ENCODE measurements around the gene OR2AE1.
"Not testable (repeated sequence)": the region's sequence is repeated elsewhere in the genome, so short reads cannot be mapped to it uniquely, and the experiment has no call there.

Gene OR2AE1

DNA sequence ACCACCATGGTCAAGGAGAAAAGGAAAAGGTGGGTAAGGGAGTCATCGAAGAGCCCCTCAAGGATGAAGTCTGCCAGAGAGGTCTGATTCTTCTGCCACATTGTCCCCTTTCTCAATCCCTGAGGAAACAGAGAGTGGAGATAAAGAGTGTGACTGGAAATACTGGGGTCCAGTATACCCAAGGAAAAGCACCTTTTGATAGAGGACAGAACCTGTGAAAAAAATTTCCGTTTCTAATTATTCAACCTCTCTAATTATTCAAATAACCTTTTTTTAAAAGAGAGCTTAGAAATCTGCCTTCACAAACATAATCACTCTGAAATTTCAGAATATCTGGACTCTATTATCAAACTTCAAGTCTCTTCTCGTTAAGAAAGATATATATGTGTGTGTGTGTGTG, at the start of gene OR2AE1:
TSS of gene OR2AE1 (minus strand) at position 101 of the 400 bp plus-strand sequence. CDS start at position 101, 0 bp downstream.
- Mint-ChIP-seq H3K27ac (no peak within 1 kb of the TSS), H3K4me3 (no peak within 1 kb of the TSS), H3K27me3 (peaks cover under 1% of the 10 kb centered on the region), H3K4me1 (no peaks in the 10 kb centered on the region), H3K36me3 (peaks cover 32% of the 10 kb centered on the region), H3K9me3 (no peaks in the 10 kb centered on the region)
- no peak for ATAC-seq

DNA sequence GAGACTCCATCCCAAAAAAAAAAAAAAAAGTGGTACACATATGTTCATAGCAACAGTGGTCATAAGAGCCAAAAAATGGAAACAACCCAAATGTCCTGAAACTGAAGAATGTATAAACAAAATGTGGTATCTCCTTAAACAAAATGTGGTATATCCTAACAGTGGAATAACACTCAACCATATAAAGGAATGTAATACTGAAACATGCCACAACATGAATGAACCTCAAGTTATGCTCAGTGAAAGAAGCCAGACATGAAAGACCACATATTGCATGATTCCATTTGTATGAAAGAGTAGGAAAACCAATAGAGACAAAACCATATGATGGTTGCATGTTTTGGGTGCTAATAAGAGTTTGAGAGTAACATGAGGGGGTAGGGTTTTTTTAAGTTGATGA, 49.5 kb upstream of the OR2AE1 start:
- no peak overlapping the region for H3K27ac Mint-ChIP-seq
- peaks cover 54% of the 10 kb centered on the region for H3K27me3 Mint-ChIP-seq
- no peak for ATAC-seq
- no peak overlapping the region for H3K4me3 Mint-ChIP-seq
- H3K36me3 Mint-ChIP-seq = peaks cover 16% of the 10 kb centered on the region
- H3K9me3 Mint-ChIP-seq = no peaks in the 10 kb centered on the region
- H3K4me1 Mint-ChIP-seq = peaks cover 9% of the 10 kb centered on the region

GRCh38 chr7:99923200-99923599, 46.4 kb upstream of the OR2AE1 start:
- H3K36me3 Mint-ChIP-seq = peaks cover 29% of the 10 kb centered on the region
- H3K4me1 Mint-ChIP-seq = peaks cover 15% of the 10 kb centered on the region
- no peak overlapping the region for H3K4me3 Mint-ChIP-seq
- no peak overlapping the region for H3K27ac Mint-ChIP-seq
- no peaks in the 10 kb centered on the region for H3K9me3 Mint-ChIP-seq
- peaks cover 23% of the 10 kb centered on the region for H3K27me3 Mint-ChIP-seq
- no peak for ATAC-seq

GRCh38 chr7:99920149-99920548, 43.3 kb upstream of the OR2AE1 start:
- H3K4me1 Mint-ChIP-seq = peaks cover 40% of the 10 kb centered on the region
- no peaks in the 10 kb centered on the region for H3K27me3 Mint-ChIP-seq
- H3K27ac Mint-ChIP-seq = peak overlapping the region; percentile 95
- no peak for ATAC-seq
- H3K4me3 Mint-ChIP-seq = peak overlapping the region; percentile 95
- no peaks in the 10 kb centered on the region for H3K9me3 Mint-ChIP-seq
- peaks cover 43% of the 10 kb centered on the region for H3K36me3 Mint-ChIP-seq

DNA sequence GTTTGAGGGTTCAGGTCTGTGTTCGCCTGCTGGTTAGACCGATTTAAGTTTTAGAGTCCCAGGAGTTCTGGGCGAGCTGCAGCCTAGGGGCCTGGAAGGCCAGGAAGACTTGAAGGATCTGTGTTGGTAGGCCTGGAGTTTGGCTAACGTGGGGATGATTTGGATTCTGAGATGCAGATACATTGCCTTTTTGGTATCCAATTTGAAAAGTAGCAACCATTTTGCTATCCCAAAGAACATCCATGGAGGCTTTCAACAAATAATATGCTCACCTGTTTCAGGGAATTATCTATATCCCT, 42.9 kb upstream of the OR2AE1 start:
- H3K27ac Mint-ChIP-seq = peak overlapping the region; percentile 95
- H3K4me3 Mint-ChIP-seq = peak overlapping the region; percentile 95
- ATAC-seq = no peak
- no peaks in the 10 kb centered on the region for H3K9me3 Mint-ChIP-seq
- H3K36me3 Mint-ChIP-seq = peaks cover 43% of the 10 kb centered on the region
- peaks cover 44% of the 10 kb centered on the region for H3K4me1 Mint-ChIP-seq
- no peaks in the 10 kb centered on the region for H3K27me3 Mint-ChIP-seq

DNA sequence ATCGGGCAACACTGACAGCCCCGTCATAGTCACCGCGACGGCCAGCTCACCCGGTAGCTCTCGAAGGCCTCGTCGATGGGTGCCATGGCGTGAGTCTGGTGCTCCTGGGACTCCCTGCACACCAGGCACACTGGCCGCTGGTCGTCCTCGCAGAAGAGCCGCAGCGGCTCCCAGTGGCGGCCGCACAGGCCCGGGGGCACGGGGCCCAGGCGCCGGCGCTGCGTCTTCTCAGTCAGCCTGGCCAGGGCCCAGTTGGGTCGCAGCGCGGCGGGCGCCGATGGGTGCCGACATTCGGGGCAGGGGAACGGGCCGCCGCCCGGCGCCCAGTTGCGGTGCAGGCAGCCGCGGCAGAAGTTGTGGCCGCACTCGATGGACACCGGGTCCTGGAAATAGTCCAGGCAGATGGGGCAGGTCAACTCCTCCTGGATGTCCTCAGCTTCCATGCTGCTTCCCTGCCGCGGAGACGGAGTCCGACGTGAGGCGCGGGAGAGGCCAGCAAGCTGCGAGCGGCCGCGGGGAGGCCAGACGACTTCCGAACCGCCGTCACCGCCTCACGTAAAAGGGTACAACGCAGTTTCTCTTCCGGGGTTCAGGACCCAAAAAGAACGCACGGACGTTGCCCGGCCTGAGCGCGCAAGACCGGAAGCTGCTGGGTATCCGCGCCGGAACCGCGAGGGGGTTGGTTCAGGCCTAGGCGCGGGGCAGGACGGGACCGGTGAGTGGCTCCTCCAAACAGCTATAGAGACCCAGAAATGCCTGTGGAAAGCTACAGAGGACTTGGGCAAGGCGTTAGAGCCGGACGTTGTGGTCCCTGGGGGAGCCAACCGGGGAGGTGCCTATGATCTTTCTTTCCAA, 42.4 kb upstream of the OR2AE1 start, which contains the start of gene TRIM4:
TSS of gene TRIM4 (minus strand) at position 572 of the 855 bp plus-strand sequence. CDS start at position 443, 129 bp downstream.
- H3K27me3 Mint-ChIP-seq = no peaks in the 10 kb centered on the region
- peak within 1 kb of the TSS; percentile 95 for H3K4me3 Mint-ChIP-seq
- H3K36me3 Mint-ChIP-seq = peaks cover 43% of the 10 kb centered on the region
- H3K9me3 Mint-ChIP-seq = no peaks in the 10 kb centered on the region
- ATAC-seq = peak; percentile 100
- H3K4me1 Mint-ChIP-seq = peaks cover 50% of the 10 kb centered on the region
- H3K27ac Mint-ChIP-seq = peak within 1 kb of the TSS; percentile 95

- H3K4me3 Mint-ChIP-seq = no peak overlapping the region
- no peaks in the 10 kb centered on the region for H3K9me3 Mint-ChIP-seq
- peaks cover 41% of the 10 kb centered on the region for H3K4me1 Mint-ChIP-seq
- H3K27ac Mint-ChIP-seq = peak overlapping the region; percentile 32
- no peak for ATAC-seq
- H3K36me3 Mint-ChIP-seq = peaks cover 44% of the 10 kb centered on the region
- no peaks in the 10 kb centered on the region for H3K27me3 Mint-ChIP-seq
Measured at GRCh38 chr7:99910976-99911375, 34.1 kb upstream of the OR2AE1 start.

- Mint-ChIP-seq H3K27me3 (no peaks in the 10 kb centered on the region), H3K36me3 (peaks cover 62% of the 10 kb centered on the region), H3K9me3 (peaks cover 2% of the 10 kb centered on the region), H3K4me3 (no peak overlapping the region), H3K4me1 (peaks cover 8% of the 10 kb centered on the region), H3K27ac (no peak overlapping the region)
- ATAC-seq = no peak
Measured at GRCh38 chr7:99901581-99901980, 24.7 kb upstream of the OR2AE1 start.

GRCh38 chr7:99899830-99900519, 23.1 kb upstream of the OR2AE1 start:
- Mint-ChIP-seq H3K9me3 (peaks cover 2% of the 10 kb centered on the region), H3K4me3 (no peak overlapping the region), H3K4me1 (peaks cover 8% of the 10 kb centered on the region), H3K36me3 (peaks cover 61% of the 10 kb centered on the region), H3K27me3 (no peaks in the 10 kb centered on the region), H3K27ac (no peak overlapping the region)
- ATAC-seq = no peak

- no peak for ATAC-seq
- no peak overlapping the region for H3K27ac Mint-ChIP-seq
- H3K9me3 Mint-ChIP-seq = peaks cover 2% of the 10 kb centered on the region
- H3K27me3 Mint-ChIP-seq = no peaks in the 10 kb centered on the region
- no peak overlapping the region for H3K4me3 Mint-ChIP-seq
- H3K36me3 Mint-ChIP-seq = peaks cover 58% of the 10 kb centered on the region
- peaks cover 8% of the 10 kb centered on the region for H3K4me1 Mint-ChIP-seq
Measured at GRCh38 chr7:99898836-99899235, 22.0 kb upstream of the OR2AE1 start.

DNA sequence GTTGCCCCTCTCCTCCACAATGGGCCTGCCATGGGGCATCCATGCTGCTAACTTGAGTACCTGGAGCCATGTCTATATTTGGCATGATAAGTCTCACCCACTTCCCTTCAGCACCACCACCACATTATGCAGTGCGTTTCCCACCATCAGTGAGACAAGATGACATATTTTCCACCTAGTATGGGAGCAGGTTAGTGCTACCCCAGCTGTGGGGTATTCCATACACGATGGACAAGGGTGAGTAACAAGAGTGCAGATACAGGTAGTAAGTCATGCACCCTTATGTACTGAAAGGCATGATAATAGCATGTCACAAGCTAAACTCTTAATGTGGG, 21.2 kb upstream of the OR2AE1 start:
- peaks cover 55% of the 10 kb centered on the region for H3K36me3 Mint-ChIP-seq

DNA sequence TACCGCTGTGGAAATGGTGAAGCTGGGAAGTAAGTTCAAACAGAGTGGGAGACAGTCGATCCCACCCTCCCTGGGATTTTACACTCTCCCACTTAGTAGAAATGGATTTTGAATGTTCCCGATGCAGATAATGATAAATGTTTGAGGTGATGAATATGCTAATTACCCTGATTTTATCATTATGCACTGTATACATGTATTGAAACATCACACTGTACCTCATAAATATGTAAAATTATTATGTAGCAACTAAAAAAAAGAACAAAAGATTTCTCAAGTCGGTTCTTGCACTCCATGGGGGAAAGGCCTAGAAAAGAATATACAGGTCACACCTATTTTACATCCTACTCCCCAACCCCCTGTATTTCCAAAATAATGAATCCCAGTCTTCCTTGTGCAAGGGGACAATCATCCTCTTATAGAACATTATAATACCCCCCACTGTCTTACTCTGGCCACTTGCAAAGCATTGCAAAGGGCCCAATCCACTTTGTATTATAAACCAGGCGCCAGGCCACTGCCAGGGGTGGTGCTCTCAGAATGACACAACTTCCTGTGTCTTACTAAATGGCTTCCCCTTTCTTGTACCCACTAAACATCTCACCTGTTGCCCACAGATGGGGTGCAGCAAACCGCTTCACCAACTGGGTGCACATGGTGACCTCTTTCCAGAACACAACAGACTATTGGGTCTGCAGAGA, 20.6 kb upstream of the OR2AE1 start:
- ATAC-seq = peak; percentile 47
- no peaks in the 10 kb centered on the region for H3K27me3 Mint-ChIP-seq
- H3K4me3 Mint-ChIP-seq = no peak overlapping the region
- H3K27ac Mint-ChIP-seq = no peak overlapping the region
- H3K4me1 Mint-ChIP-seq = peaks cover 8% of the 10 kb centered on the region
- peaks cover 2% of the 10 kb centered on the region for H3K9me3 Mint-ChIP-seq
- peaks cover 55% of the 10 kb centered on the region for H3K36me3 Mint-ChIP-seq

More for the DNA sequence above, 21.2 kb upstream of the OR2AE1 start:
- no peak overlapping the region for H3K4me3 Mint-ChIP-seq
- H3K27me3 Mint-ChIP-seq = no peaks in the 10 kb centered on the region
- no peak for ATAC-seq
- H3K4me1 Mint-ChIP-seq = peaks cover 8% of the 10 kb centered on the region
- no peak overlapping the region for H3K27ac Mint-ChIP-seq
- H3K9me3 Mint-ChIP-seq = peaks cover 2% of the 10 kb centered on the region

- Mint-ChIP-seq H3K27me3 (no peaks in the 10 kb centered on the region), H3K36me3 (peaks cover 56% of the 10 kb centered on the region), H3K9me3 (peaks cover 7% of the 10 kb centered on the region), H3K4me3 (no peak overlapping the region), H3K4me1 (peaks cover 8% of the 10 kb centered on the region), H3K27ac (no peak overlapping the region)
- no peak for ATAC-seq
Measured at GRCh38 chr7:99894738-99895137, 17.9 kb upstream of the OR2AE1 start.

GRCh38 chr7:99893280-99893679, 16.4 kb upstream of the OR2AE1 start:
- Mint-ChIP-seq H3K27ac (no peak overlapping the region), H3K27me3 (no peaks in the 10 kb centered on the region), H3K9me3 (peaks cover 7% of the 10 kb centered on the region), H3K4me3 (no peak overlapping the region), H3K4me1 (peaks cover 8% of the 10 kb centered on the region), H3K36me3 (peaks cover 55% of the 10 kb centered on the region)
- no peak for ATAC-seq

DNA sequence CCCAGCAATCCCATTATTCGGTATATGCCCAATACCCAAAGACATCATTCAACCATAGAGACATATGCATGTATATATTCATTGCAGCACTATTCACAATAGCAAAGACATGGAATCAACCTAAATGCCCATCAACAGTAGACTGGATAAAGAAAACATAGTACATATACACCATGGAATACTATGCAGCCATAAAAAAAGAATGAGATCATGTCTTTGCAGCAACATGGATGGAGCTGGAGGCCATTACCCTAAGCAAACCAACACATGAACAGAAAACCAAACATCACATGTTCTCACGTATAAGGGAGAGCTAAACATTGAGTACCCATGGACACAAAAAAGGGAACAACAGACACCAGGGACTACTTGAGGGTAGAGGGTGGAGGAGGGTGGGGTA, 13.5 kb upstream of the OR2AE1 start:
- not testable (repeated sequence) for H3K4me1 Mint-ChIP-seq, H3K4me3 Mint-ChIP-seq, H3K27me3 Mint-ChIP-seq, H3K27ac Mint-ChIP-seq, ATAC-seq, H3K9me3 Mint-ChIP-seq
- peaks cover 58% of the 10 kb centered on the region for H3K36me3 Mint-ChIP-seq

All from stimulated activated memory B cell treated with anti-CD40 and anti-IgM and Interleukin-4, amounts not matched to agents 10 μg/mL and 1 μg/mL and 100 μg/mL, for 72 hours (primary cell).